ENCODE results near the gene CPLX1.
A peak's percentile ranks its signal among the peaks of the same experiment; 100 is the strongest.
"Not testable (repeated sequence)": the region's sequence is repeated elsewhere in the genome, so short reads cannot be mapped to it uniquely, and the experiment has no call there.

CPLX1 gene

GRCh38 chr4:749698-750666 is 75.9 kb downstream of the CPLX1 start:
- DNase-seq, result no peak

- DNase-seq, result no peak
These were observed 77.5 kb downstream of the CPLX1 start for GRCh38 chr4:748461-748860.

GRCh38 chr4:747546-748170 is 78.3 kb downstream of the CPLX1 start:
- DNase-seq, result no peak

- no peak for DNase-seq
These were observed 81.6 kb downstream of the CPLX1 start for GRCh38 chr4:744212-744841.

DNA sequence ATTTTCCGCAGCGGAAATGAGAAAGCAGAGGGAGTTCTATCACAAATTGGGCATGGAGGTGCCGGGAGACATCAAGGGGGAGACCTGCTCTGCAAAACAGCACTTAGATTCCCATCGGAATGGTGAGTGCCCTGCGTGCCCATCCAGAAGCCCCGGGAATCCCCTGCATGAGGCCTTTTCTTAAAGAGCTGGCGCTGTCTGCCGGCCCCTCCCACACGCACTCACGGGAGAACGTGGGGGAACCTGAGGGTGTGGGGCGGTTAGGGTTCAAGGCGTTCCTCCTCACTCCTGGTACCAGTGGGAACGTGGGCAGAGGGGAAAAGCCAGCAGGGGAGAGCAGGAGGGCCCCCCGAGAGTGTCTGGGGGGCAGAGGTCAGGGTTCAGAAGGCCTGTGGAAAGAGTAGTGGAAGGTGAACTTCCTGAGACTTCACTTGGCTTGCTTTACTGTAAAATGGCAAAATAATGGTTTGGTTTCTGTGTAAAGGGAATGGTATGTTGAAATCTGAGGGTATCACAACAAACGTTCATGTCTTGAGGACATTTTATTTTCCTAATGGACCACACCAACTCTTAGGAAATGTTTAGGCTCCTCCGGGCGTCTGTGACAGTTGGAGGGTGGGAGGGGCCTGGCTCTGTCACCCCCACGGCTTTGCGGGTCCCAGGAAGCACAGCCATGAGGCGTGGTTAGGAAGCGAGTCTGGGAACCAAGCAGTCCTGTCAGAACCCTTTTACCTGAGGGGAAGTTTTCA is 82.3 kb downstream of the CPLX1 start:
- DNase-seq, result no peak

- peak; percentile 80 for DNase-seq
These were observed 83.1 kb downstream of the CPLX1 start for GRCh38 chr4:742742-743311.

DNA sequence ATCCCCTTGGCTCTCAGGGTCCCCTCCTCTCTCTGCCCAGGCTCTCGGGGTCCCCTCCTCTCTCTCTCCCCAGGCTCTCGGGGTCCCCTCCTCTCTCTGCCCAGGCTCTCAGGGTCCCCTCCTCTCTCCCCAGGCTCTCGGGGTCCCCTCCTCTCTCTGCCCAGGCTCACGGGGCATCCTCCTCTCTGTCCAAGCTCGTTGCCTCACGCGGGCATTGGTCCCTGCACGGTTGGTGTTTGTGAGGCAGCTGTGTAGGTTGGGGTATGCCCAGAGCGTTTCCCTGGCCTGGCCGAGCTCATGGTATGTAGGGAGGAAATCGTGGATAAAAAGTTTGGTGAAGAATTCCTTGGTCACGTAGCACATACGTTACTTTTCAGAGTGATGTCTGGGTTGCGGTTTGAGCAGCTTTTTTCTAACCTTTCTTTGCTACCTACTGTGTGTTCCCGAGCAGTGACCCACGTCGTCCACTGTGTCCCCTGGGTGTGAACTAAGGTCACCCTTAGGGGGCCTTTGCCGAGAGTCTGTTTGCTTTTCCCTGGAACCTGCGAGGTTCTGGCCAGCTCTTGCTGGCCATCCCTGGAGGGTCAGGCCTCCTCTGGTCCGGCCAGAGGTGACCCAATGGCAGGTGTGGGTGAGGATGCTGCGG is 83.7 kb downstream of the CPLX1 start:
- no peak for DNase-seq

DNA sequence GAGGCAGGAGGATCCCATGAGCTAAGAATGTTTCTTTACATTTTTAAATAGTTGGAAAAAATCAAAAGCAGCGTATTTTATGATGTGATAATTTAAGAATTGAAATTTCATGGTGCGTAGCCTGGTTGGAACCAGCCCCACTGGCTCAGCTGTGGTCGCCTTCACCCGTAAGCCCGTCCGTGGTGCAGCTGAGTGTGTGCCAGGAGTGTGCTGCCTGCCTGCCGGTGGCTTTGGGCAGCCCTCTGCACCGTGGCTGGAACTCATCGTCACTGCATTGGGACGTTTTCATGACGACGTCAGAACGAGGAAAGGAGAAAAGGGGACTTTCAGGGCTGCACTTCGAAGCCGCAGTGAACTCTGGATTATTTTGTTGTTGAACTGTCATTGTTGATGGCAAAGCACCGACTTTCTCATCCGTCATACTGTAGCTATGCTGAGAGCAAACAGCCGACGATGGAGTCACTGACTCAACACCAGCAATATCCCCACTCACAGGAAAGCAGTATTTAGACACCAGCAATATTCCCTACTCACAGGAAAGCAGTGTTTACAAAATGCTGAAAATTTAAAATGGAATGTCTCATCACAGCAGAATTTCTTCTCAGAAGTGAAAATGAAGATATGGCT is 85.2 kb downstream of the CPLX1 start:
- no peak for DNase-seq

GRCh38 chr4:740011-740410 is 85.9 kb downstream of the CPLX1 start:
- DNase-seq, result no peak

GRCh38 chr4:739569-739968 is 86.4 kb downstream of the CPLX1 start:
- no peak for DNase-seq

DNA sequence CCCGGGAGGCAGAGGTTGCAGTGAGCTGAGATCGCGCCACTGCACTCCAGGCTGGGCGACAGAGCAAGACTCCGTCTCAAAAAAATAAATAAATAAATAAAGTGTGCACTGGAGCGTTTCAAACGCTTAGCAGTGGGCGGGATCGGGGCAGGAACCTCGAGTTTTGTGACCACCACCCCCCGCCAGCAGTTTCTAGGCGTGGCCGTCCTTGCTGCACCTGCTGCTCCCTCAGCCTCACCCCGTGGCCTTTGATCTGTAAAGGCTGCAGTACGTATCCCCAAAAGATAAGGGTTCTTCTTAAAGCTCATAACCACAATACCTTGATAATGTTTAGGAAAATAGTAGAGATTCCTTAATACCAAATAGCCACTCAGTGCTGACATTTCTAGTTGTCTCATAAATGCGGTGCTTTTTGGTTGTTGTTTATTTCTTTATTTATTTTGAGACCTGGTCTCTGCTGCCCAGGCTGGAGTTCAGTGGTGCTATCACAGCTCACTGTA is 87.1 kb downstream of the CPLX1 start:
- DNase-seq, result no peak

GRCh38 chr4:736561-736960 is 89.4 kb downstream of the CPLX1 start:
- DNase-seq, result not testable (repeated sequence)

DNA sequence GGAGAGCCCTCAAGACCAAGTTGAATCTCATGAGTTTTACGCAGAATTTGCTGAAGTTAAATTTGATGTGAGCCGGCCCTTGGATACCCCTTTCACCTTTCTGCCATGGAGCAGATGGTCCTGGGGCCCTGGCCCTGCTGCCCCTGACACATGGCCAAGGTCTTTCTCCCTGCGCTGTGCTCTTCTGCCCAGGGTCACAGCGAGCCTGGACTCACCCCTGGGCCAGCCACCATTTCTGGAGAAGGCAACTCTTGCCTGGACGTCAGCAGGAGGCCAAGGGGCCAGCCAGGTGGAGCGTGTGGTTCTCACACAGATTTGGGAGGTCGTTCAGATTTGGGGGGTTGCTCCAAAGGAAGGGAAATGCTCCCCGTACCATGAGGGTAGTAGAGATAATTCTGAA is 90.3 kb downstream of the CPLX1 start:
- DNase-seq, result no peak

All from CD4-positive, alpha-beta T cell treated with Interleukin-12 subunit alpha and Interleukin-12 subunit beta, for 1 hour (primary cell).